RWPE2 (cell line): Measurements from ENCODE around the gene SHQ1.

ENCODE experiments used
- ATAC-seq: fragments of 200-7000 bp; cut with Tn5 transposase; 3 replicates; pipeline ENCODE4 v1.9.1; 2021; ENCODE audit warnings: low read depth
- DNase-seq: peaks from one replicate; pipeline ENCODE4 v3.0.0-alpha.2; 2020; ENCODE audit warnings: low spot score
- H3K27ac ChIP-seq: fragments of 450-650 bp; 2 replicates; pipeline ENCODE4 v1.5.1; 2017; ENCODE audit warnings: mild to moderate bottlenecking; ENCODE audit not compliant: poor library complexity, severe bottlenecking
- H3K27me3 ChIP-seq: fragments of 250-450 bp; sonication (Bioruptor Pico); 2 replicates; pipeline ENCODE4 v1.5.1; 2021; ENCODE audit warnings: mild to moderate bottlenecking, moderate library complexity; ENCODE audit not compliant: insufficient read depth, poor library complexity, severe bottlenecking
- H3K36me3 ChIP-seq: fragments of 250-450 bp; sonication (Bioruptor Pico); 2 replicates; pipeline ENCODE4 v1.5.1; 2020; ENCODE audit warnings: low read depth, mild to moderate bottlenecking, moderate library complexity
- H3K4me1 ChIP-seq: fragments of 250-450 bp; sonication (Bioruptor Pico); 2 replicates; pipeline ENCODE4 v1.5.1; 2021; ENCODE audit warnings: mild to moderate bottlenecking, moderate library complexity; ENCODE audit not compliant: insufficient read depth, poor library complexity, severe bottlenecking
- H3K4me3 ChIP-seq: fragments of 250-450 bp; sonication (Bioruptor Pico); 2 replicates; pipeline ENCODE4 v1.5.1; 2021; ENCODE audit warnings: mild to moderate bottlenecking, moderate library complexity; ENCODE audit not compliant: severe bottlenecking
- H3K9me3 ChIP-seq: fragments of 250-450 bp; sonication (Bioruptor Pico); 2 replicates; pipeline ENCODE4 v1.5.1; 2021; ENCODE audit warnings: mild to moderate bottlenecking, moderate library complexity; ENCODE audit not compliant: severe bottlenecking
- CTCF ChIP-seq: fragments of 450-650 bp; IDR thresholded peaks from one replicate; pipeline ENCODE4 v1.5.1; 2017; ENCODE audit warnings: mild to moderate bottlenecking, moderate library complexity; ENCODE audit not compliant: poor library complexity, severe bottlenecking

SHQ1 gene

GRCh38 chr3:72847751-72848702, at the start of gene SHQ1:
SHQ1 (minus strand) TSS chr3:72848445; CDS start chr3:72848340, 105 bp downstream.
- Histone ChIP-seq H3K36me3 (peaks cover 3% of the 10 kb centered on the region; the same call in 1 of the 2 replicates), H3K4me1 (peaks cover 22% of the 10 kb centered on the region), H3K4me3 (peak within 1 kb of the TSS; percentile 57), H3K27ac (peak within 1 kb of the TSS; percentile 57), H3K27me3 (no peaks in the 10 kb centered on the region), H3K9me3 (no peaks in the 10 kb centered on the region)
- DNase-seq (peak; percentile 96), ATAC-seq (peak; percentile 89)
- TF ChIP-seq CTCF, result no peak

GRCh38 chr3:72897758-72898007, 49.4 kb upstream of the SHQ1 start:
- Histone ChIP-seq H3K36me3 (no peaks in the 10 kb centered on the region), H3K27me3 (no peaks in the 10 kb centered on the region), H3K27ac (no peak overlapping the region), H3K4me3 (no peak overlapping the region), H3K9me3 (no peaks in the 10 kb centered on the region), H3K4me1 (peaks cover 8% of the 10 kb centered on the region)
- TF ChIP-seq CTCF, result no peak
- DNase-seq (no peak), ATAC-seq (no peak)

- H3K27ac ChIP-seq, result no peak overlapping the region
Observed at GRCh38 chr3:72896996-72897757, 48.9 kb upstream of the SHQ1 start.

GRCh38 chr3:72894976-72895552, 46.8 kb upstream of the SHQ1 start:
- H3K27me3 ChIP-seq, result no peaks in the 10 kb centered on the region
- no peak for ATAC-seq

More at GRCh38 chr3:72896996-72897757, 48.9 kb upstream of the SHQ1 start:
- Histone ChIP-seq H3K4me1 (peaks cover 7% of the 10 kb centered on the region), H3K27me3 (no peaks in the 10 kb centered on the region), H3K9me3 (no peaks in the 10 kb centered on the region), H3K4me3 (no peak overlapping the region), H3K36me3 (no peaks in the 10 kb centered on the region)
- DNase-seq (no peak), ATAC-seq (no peak)
- TF ChIP-seq CTCF, result no peak

More at GRCh38 chr3:72894976-72895552, 46.8 kb upstream of the SHQ1 start:
- Histone ChIP-seq H3K36me3 (no peaks in the 10 kb centered on the region), H3K4me3 (no peak overlapping the region), H3K27ac (no peak overlapping the region), H3K4me1 (peaks cover 28% of the 10 kb centered on the region), H3K9me3 (no peaks in the 10 kb centered on the region)
- DNase-seq, result no peak
- TF ChIP-seq CTCF, result no peak
